ENCODE data around the gene PHF10. TPM values are rescaled to one million over a fixed set of nuclear protein-coding genes. Genes with fewer than 3 reads are reported as not detected.

PHF10 gene
- total and polyA plus RNA-seq, 2 of the 4 experiments (the other 2 are of a cell fraction), result 7.3 to 15.9 TPM

- no peak for DNase-seq
- H4K91ac ChIP-seq (ENCODE audit: insufficient read depth, low read depth, low read length), result no peak overlapping the region
- H2AK9ac ChIP-seq (replicated peaks; ENCODE audit: low read depth, low read length, poor library complexity), result no peak overlapping the region
- TF ChIP-seq POLR2A (IDR thresholded peaks at IDR 0.05; ENCODE audit: low read depth, low read length) (no peak), CEBPB (IDR thresholded peaks at IDR 0.05; ENCODE audit: low read depth, low read length) (no peak), RCOR1 (IDR thresholded peaks at IDR 0.05; ENCODE audit: insufficient replicate concordance, low read length) (no peak), MAFK (IDR thresholded peaks at IDR 0.05; ENCODE audit: low read depth, low read length) (no peak), USF2 (IDR thresholded peaks at IDR 0.05; ENCODE audit: low read depth, low read length) (no peak), SMC3 (IDR thresholded peaks at IDR 0.05; ENCODE audit: low read depth, low read length) (no peak), BHLHE40 (IDR thresholded peaks at IDR 0.05; ENCODE audit: low read depth, low read length) (no peak)
- no peak overlapping the region for H4K8ac ChIP-seq (ENCODE audit: low read depth in 2 of 2, low read length in 2 of 2)
- no peak overlapping the region for H3K23ac ChIP-seq (ENCODE audit: low read depth, low read length)
- H3K56ac ChIP-seq (ENCODE audit: extremely low read depth, insufficient read depth, low read length), result no peak overlapping the region
- H3K27me3 ChIP-seq (ENCODE audit: control insufficient read depth, insufficient read depth, low read length), result no peaks in the 10 kb centered on the region
- no peak overlapping the region for H2BK5ac ChIP-seq (ENCODE audit: low read depth, low read length, poor library complexity, severe bottlenecking)
- H2AFZ ChIP-seq (replicated peaks; ENCODE audit: low read length, poor library complexity), result no peak overlapping the region
- no peak overlapping the region for H2BK120ac ChIP-seq (ENCODE audit: low read depth, low read length)
- no peak overlapping the region for H3K4me2 ChIP-seq (ENCODE audit: low read depth, low read length)
- no peak overlapping the region for H3K18ac ChIP-seq (ENCODE audit: low read depth, low read length)
- H3K27ac ChIP-seq (ENCODE audit: insufficient read depth, low read length), result no peak overlapping the region
- ATAC-seq (ENCODE audit: low read depth), result no peak
- H4K5ac ChIP-seq (ENCODE audit: low read depth, low read length), result no peak overlapping the region
- no peaks in the 10 kb centered on the region for H3K4me1 ChIP-seq (ENCODE audit: control insufficient read depth, insufficient read depth, low read length)
- no peak overlapping the region for H2AK5ac ChIP-seq (ENCODE audit: low read depth, low read length)
- H3K79me1 ChIP-seq (ENCODE audit: low read depth in 1 of 2, low read length in 2 of 2), result no peaks in the 10 kb centered on the region
- 93% methylated on average over 6 of the region's 26 CpGs; no CpG with 5 or more reads in 1 of the 2 experiments for WGBS, 2 experiments (ENCODE audit: extremely low coverage in 2 of 2, insufficient read length in 1 of 2)
- POLR2A ChIA-PET (ENCODE audit: unreplicated experiment), result no interaction called here
- no peaks in the 10 kb centered on the region for H3K9me3 ChIP-seq (ENCODE audit: control insufficient read depth, insufficient read depth, low read length)
- H2BK20ac ChIP-seq (ENCODE audit: low read depth, low read length), result no peak overlapping the region
- CTCF ChIA-PET, result no interaction called here
- peaks cover 48% of the 10 kb centered on the region for H3K36me3 ChIP-seq (ENCODE audit: control insufficient read depth, insufficient read depth, low read length)
- BruUV-seq (replicated peaks), result no TSS peak
- no peak overlapping the region for H3K14ac ChIP-seq (replicated peaks; ENCODE audit: low read depth, low read length)
- H4K20me1 ChIP-seq (ENCODE audit: insufficient read depth, low read length), result no peaks in the 10 kb centered on the region
- no peak overlapping the region for H2BK15ac ChIP-seq (ENCODE audit: low read depth, low read length)
- H3K9me1 ChIP-seq (ENCODE audit: insufficient read depth, low read length), result no peaks in the 10 kb centered on the region; the same call in 1 of the 2 replicates
- in situ Hi-C loops (cut with MboI; ENCODE audit: low sequenced_read_pairs), result no loop called here
- dilution Hi-C loops (cut with HindIII; ENCODE audit: low sequenced_read_pairs, unreplicated experiment), result no loop called here
- H3K4ac ChIP-seq (ENCODE audit: low read depth, low read length), result no peak overlapping the region
- intact Hi-C loops (cut with micrococcal nuclease), result loop anchor here (10.0 kb wide), 2 partner anchors 705 to 765 kb away; no protein-coding TSS in a partner anchor
- H3K4me3 ChIP-seq (ENCODE audit: insufficient read depth, low read depth, low read length), result no peak overlapping the region
- H3K9ac ChIP-seq (ENCODE audit: low read depth, low read length), result no peak overlapping the region
Observed at GRCh38 chr6:169659820-169660610, 64.3 kb downstream of the PHF10 start.

All from IMR-90 (cell line).